Measurements from ENCODE around the gene DDX20.

The DDX20 gene

GRCh38 chr1:111805251-111805650 is 49.5 kb downstream of the DDX20 start:
- DNase-seq (ENCODE audit: low read depth): no peak
- H3K4me3 ChIP-seq (ENCODE audit: low read depth, low read length): no peak overlapping the region
- no peak for TF ChIP-seq CTCF (conservative IDR thresholded peaks at IDR 0.05; ENCODE audit: low read depth, low read length)

GRCh38 chr1:111811891-111812290 is 56.2 kb downstream of the DDX20 start:
- no peak for TF ChIP-seq CTCF (conservative IDR thresholded peaks at IDR 0.05; ENCODE audit: low read depth, low read length)
- DNase-seq (ENCODE audit: low read depth): no peak
- H3K4me3 ChIP-seq (ENCODE audit: low read depth, low read length): no peak overlapping the region

- TF ChIP-seq CTCF (conservative IDR thresholded peaks at IDR 0.05; ENCODE audit: low read depth, low read length): no peak
- DNase-seq (ENCODE audit: low read depth): no peak
Observed at GRCh38 chr1:111812306-111812705, 56.6 kb downstream of the DDX20 start.

GRCh38 chr1:111813440-111814304 is 58.0 kb downstream of the DDX20 start:
- no peak overlapping the region for H3K4me3 ChIP-seq (ENCODE audit: low read depth, low read length)
- peak; percentile 11 for TF ChIP-seq CTCF (conservative IDR thresholded peaks at IDR 0.05; ENCODE audit: low read depth, low read length)
- peak; percentile 4 for DNase-seq (ENCODE audit: low read depth)

More at GRCh38 chr1:111812306-111812705, 56.6 kb downstream of the DDX20 start:
- no peak overlapping the region for H3K4me3 ChIP-seq (ENCODE audit: low read depth, low read length)

GRCh38 chr1:111814305-111814628 is 58.6 kb downstream of the DDX20 start:
- TF ChIP-seq CTCF (conservative IDR thresholded peaks at IDR 0.05; ENCODE audit: low read depth, low read length): no peak
- H3K4me3 ChIP-seq (ENCODE audit: low read depth, low read length): no peak overlapping the region
- no peak for DNase-seq (ENCODE audit: low read depth)

GRCh38 chr1:111814642-111815041 is 58.9 kb downstream of the DDX20 start:
- no peak for DNase-seq (ENCODE audit: low read depth)
- no peak for TF ChIP-seq CTCF (conservative IDR thresholded peaks at IDR 0.05; ENCODE audit: low read depth, low read length)
- no peak overlapping the region for H3K4me3 ChIP-seq (ENCODE audit: low read depth, low read length)
